Ramos (cell line): ENCODE measurements around the gene MNT.

Experiments
- in situ Hi-C: fragments of 300-500 bp; cut with MboI; formaldehyde crosslinking; loops from one replicate; pipeline ENCODE4 v1.14.3; 2022; ENCODE audit warnings: low sequenced_read_pairs; ENCODE audit not compliant: unreplicated experiment

MNT gene

GRCh38 chr17:2384439-2385127, 16.3 kb downstream of the MNT start:
- in situ Hi-C loops: no loop called here

- in situ Hi-C loops: no loop called here
Observed at GRCh38 chr17:2383628-2384167, 17.2 kb downstream of the MNT start.

- in situ Hi-C loops: no loop called here
Observed at GRCh38 chr17:2380950-2381649, 19.8 kb downstream of the MNT start.

GRCh38 chr17:2380226-2380922, 20.5 kb downstream of the MNT start:
- in situ Hi-C loops: no loop called here

DNA sequence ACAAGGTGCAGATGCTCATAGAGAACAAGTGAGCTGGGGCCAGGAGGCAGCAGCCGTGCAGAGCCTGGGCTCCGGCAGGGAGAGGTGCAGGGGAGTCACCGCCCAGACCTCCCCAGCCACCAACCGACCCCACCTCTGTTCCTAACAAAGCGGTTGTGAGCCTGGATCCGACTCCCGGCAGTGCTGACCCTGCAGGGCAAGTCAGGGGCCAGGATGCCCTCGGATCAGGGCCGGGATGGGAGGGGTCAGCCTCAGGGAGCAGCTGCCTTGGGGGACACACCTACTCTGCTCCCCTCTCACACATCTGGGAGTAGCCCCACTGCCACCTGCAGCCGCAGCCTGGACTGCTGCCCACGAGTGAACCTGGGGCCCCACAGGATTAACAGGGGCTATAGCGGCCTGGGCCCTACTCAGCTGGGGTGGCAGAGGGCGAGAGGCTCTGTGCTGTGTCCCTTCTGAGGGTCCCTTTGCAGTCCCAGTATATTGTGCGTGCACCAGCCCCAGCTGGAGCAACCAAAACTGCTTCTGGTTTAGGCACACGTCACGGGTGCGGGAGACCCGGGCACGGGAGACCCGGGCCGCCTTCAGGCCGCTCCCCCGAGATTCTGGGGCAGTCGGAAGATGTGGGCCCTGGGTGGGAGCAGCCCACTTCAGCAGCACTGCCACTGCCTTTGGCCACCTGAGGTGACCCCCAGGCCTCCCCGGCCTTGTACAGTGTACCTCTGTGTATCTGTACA, 21.2 kb downstream of the MNT start:
- in situ Hi-C loops: loop anchor here (5.0 kb wide), 1 partner anchor 33 kb away; no protein-coding TSS in a partner anchor

GRCh38 chr17:2378905-2379304, 22.0 kb downstream of the MNT start:
- in situ Hi-C loops: loop anchor here (5.0 kb wide), 1 partner anchor 33 kb away; no protein-coding TSS in a partner anchor

DNA sequence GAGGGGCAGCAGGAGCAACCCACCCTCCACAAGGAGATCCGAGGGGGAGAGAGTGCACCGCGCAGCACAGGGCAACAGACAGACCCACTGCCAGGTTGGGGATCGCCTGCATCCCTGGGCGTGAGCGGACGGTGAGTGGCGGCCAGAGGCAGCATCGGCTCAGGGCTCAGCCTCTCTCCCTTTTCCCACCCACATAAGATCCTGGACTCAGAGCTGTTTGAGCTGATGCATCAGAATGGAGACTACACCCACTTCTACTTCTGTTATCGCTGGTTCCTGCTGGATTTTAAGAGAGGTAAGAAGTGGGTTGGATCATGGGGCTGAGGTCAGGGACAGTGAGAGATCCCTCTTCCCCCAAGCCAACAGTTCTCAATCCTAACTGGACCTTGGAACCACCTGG, 23.2 kb downstream of the MNT start:
- in situ Hi-C loops: loop anchor here (5.0 kb wide), 1 partner anchor 35 kb away; no protein-coding TSS in a partner anchor

- in situ Hi-C loops: loop anchor here (5.0 kb wide), 1 partner anchor 36 kb away; no protein-coding TSS in a partner anchor
Observed at GRCh38 chr17:2376107-2376506, 24.8 kb downstream of the MNT start.

DNA sequence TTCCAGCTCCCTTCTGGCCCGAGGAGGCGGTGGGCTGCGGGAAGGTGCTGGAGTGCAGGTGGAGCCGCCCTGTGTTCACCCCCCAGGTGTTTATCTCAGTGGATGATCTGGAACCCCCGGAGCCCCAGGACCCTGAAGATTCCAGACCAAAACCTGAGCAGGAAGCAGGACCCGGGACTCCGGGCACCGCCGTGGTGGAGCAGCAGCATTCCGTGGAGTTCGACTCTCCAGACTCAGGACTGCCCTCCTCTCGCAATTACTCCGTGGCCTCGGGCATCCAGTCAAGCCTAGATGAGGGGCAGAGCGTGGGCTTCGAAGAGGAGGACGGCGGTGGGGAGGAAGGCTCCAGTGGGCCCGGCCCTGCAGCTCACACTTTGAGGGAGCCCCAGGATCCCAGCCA, 25.5 kb downstream of the MNT start:
- in situ Hi-C loops: loop anchor here (5.0 kb wide), 1 partner anchor 37 kb away; no protein-coding TSS in a partner anchor

- in situ Hi-C loops: loop anchor here (5.0 kb wide), 1 partner anchor 38 kb away; no protein-coding TSS in a partner anchor
Observed at GRCh38 chr17:2374549-2375285, 26.1 kb downstream of the MNT start.

DNA sequence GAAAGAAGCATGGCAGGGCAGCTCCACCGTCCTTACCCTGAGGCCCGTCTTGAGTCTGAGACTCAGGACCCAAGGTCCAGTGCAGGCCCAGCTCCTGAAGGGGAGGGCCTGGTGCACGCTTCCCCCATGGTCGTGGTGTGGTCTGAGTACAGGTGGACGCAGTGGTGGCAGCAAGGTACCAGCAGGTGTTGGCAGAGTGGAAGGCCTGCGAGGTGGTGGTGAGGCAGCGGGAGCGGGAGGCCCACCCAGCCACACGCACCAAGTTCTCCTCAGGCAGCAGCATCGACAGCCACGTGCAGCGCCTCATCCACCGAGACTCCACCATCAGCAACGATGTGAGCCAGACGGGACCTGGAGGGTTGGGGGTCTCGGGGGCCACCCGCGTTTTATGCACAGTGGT, 27.7 kb downstream of the MNT start:
- in situ Hi-C loops: no loop called here

GRCh38 chr17:2372681-2373080, 28.2 kb downstream of the MNT start:
- in situ Hi-C loops: no loop called here

GRCh38 chr17:2372180-2372579, 28.7 kb downstream of the MNT start:
- in situ Hi-C loops: no loop called here

GRCh38 chr17:2371183-2372130, 29.4 kb downstream of the MNT start:
- in situ Hi-C loops: no loop called here

DNA sequence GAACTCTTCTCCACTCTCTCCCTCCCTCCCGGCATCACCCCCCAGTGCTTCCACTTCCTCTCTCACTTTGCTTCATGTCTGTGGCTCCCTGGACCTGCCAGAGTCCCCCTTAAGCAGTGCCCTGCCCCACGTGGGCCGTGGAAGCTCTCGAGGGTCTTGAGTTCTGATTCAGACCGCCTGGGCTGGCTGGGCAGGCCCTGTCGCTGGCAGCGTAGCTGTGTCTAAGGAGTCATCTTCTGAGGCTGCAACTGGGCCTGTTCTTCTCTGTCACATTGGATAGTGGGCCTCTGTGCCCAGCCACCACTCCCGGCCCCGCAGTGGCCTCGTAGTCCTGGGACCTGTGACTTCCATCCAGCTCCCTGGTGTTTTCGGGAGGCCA, 30.7 kb downstream of the MNT start:
- in situ Hi-C loops: no loop called here

- in situ Hi-C loops: no loop called here
Observed at GRCh38 chr17:2369551-2370210, 31.2 kb downstream of the MNT start.

DNA sequence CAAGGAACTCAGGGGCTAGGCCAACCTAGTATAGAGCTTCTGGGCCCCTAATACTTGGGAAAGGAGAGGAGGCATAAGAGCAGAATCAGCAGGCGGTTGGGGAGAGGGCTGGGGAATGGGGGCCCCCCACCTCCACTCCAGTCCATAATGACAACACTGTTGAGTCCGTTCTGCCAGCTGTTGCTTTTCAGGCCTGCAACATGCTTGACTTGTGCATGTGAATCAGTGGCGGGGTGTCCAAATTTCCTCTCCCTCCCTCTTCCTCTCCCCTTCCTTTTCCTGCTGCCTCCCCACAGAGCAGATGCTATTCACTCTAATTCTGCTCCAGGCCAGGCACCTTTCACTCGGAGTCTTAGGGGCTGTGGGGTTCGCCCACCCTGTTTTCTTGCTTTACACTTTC, 31.8 kb downstream of the MNT start:
- in situ Hi-C loops: no loop called here

- in situ Hi-C loops: no loop called here
Observed at GRCh38 chr17:2368359-2368758, 32.5 kb downstream of the MNT start.
